Peyer's patch (tissue), 4 donors: ENCODE data around the gene CAMK2D.

Experiments used
- CTCF ChIP-seq, 6 experiments: fragments of 450-650 bp in 4 of 6; fragments of 200-600 bp in 2 of 6; sonication (generic) in 1 of 6; IDR thresholded peaks; one replicate each; pipeline ENCODE4 v1.5.1; 2017 to 2019; ENCODE audit warnings: antibody characterized with exemption in 6 of 6, mild to moderate bottlenecking in 3 of 6, moderate library complexity in 1 of 6
- POLR2A ChIP-seq, 2 donors: fragments of 450-650 bp; IDR thresholded peaks; one replicate each; pipeline ENCODE4 v1.5.1; 2017; ENCODE audit warnings: antibody characterized with exemption in 2 of 2, mild to moderate bottlenecking in 2 of 2, moderate library complexity in 2 of 2

- TF ChIP-seq POLR2A (IDR thresholded peaks at IDR 0.05) (no peak), CTCF (IDR thresholded peaks at IDR 0.05) (no peak)
These were observed 306.5 kb downstream of the CAMK2D start for GRCh38 chr4:113455061-113455460.
